ENCODE measurements around the gene SCGB1D4. TPM values are rescaled to one million over a fixed set of nuclear protein-coding genes. Genes with fewer than 3 reads are reported as not detected.
A peak's percentile ranks its signal among the peaks of the same experiment; 100 is the strongest.
"Not testable (repeated sequence)": the region's sequence is repeated elsewhere in the genome, so short reads cannot be mapped to it uniquely, and the experiment has no call there.

Gene SCGB1D4
- polyA plus RNA-seq, 2 of the 4 experiments (the other 2 are of a cell fraction), result not detected

DNA sequence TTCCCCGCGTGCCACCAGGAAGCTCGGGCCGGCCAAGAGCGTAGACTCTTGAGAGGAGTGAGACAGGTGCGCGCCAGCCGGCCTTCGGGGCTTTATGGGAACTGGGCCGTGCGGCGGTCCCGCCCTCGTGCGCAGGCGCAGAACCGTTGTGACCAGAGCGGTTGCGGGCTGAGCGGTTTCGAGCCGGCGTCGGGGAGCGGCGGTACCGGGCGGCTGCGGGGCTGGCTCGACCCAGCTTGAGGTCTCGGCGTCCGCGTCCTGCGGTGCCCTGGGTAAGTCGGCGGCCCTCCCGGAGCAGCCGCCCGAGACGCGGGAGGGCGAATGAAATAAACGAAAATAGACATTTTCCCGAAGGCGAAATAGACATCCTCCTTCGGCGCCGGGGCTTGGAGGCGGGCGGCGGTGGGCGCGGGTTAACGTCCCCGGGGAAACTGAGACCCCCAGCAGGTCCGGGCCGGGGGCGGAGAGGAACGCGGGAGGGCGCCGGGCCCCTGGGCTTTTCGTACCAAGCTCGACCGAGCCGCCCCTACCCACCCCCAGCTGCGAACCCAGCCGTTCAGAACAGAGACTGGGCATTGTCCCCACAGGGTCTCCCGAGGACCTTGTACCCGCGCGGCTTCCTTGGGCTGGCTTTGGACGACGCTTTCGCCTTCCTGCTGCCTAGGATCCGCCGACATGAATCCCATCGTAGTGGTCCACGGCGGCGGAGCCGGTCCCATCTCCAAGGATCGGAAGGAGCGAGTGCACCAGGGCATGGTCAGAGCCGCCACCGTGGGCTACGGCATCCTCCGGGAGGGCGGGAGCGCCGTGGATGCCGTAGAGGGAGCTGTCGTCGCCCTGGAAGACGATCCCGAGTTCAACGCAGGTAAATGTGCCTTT, 38.7 kb upstream of the SCGB1D4 start, which contains the start of gene ASRGL1 (continued):
- no peak for TF ChIP-seq HMGXB4 (CRISPR knock-in tag; IDR thresholded peaks at IDR 0.05; ENCODE audit: borderline replicate concordance)
- TF ChIP-seq REST (IDR thresholded peaks at IDR 0.05), result no peak
- TF ChIP-seq PHF8 (IDR thresholded peaks at IDR 0.05; ENCODE audit: borderline replicate concordance, low read depth), result peak; percentile 32; the same call in 1 of the 2 replicates
- TF ChIP-seq, protein P1, sequence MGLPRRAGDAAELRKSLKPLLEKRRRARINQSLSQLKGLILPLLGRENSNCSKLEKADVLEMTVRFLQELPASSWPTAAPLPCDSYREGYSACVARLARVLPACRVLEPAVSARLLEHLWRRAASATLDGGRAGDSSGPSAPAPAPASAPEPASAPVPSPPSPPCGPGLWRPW (IDR thresholded peaks at IDR 0.05), result no peak
- TF ChIP-seq ZFP36 (IDR thresholded peaks at IDR 0.05; ENCODE audit: borderline replicate concordance, partially characterized antibody), result no peak
- no peak for TF ChIP-seq HDAC2 (IDR thresholded peaks at IDR 0.05)
- TF ChIP-seq RFX5 (IDR thresholded peaks at IDR 0.05), result no peak
- TF ChIP-seq, protein P2, sequence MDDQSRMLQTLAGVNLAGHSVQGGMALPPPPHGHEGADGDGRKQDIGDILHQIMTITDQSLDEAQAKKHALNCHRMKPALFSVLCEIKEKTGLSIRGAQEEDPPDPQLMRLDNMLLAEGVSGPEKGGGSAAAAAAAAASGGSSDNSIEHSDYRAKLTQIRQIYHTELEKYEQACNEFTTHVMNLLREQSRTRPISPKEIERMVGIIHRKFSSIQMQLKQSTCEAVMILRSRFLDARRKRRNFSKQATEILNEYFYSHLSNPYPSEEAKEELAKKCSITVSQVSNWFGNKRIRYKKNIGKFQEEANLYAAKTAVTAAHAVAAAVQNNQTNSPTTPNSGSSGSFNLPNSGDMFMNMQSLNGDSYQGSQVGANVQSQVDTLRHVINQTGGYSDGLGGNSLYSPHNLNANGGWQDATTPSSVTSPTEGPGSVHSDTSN (IDR thresholded peaks at IDR 0.05), result no peak
- no peak for TF ChIP-seq CBX2 (IDR thresholded peaks at IDR 0.05; ENCODE audit: borderline replicate concordance, low read depth)
- no peak for TF ChIP-seq MAZ (IDR thresholded peaks at IDR 0.05; ENCODE audit: borderline replicate concordance, low read depth, low read length)
- no peak for TF ChIP-seq FOSB (CRISPR knock-in tag; IDR thresholded peaks at IDR 0.05)
- TF ChIP-seq HOXA7 (CRISPR knock-in tag; IDR thresholded peaks at IDR 0.05), result no peak
- no peak for TF ChIP-seq ESRRA (IDR thresholded peaks at IDR 0.05; ENCODE audit: borderline replicate concordance, low read length)
- TF ChIP-seq POLR2A (IDR thresholded peaks at IDR 0.05; ENCODE audit: low read length), result peak; percentile 50
- no peak for TF ChIP-seq EHMT2 (IDR thresholded peaks at IDR 0.05; ENCODE audit: low read depth)
- TF ChIP-seq EP300 (IDR thresholded peaks at IDR 0.05), result no peak
- no peak for TF ChIP-seq CHD4 (IDR thresholded peaks at IDR 0.05; ENCODE audit: borderline replicate concordance)

- ATAC-seq; POLR2A ChIA-PET; H3K9me3 ChIP-seq; FAIRE-seq; H3K4me1 ChIP-seq; DNase-seq (ENCODE audit: low read depth in 1 of 2, low spot score in 1 of 2): not testable (repeated sequence)
- peak overlapping the region; percentile 76 to 88; a peak in 5 of 6 replicates for H3K27ac ChIP-seq
- H3K4me2 ChIP-seq, result peak overlapping the region; percentile 83
- 0 out of 2 replicates have a peak, but pooled peaks have one; percentile 66 for TF ChIP-seq CHD4 (IDR thresholded peaks at IDR 0.05; ENCODE audit: borderline replicate concordance)
- CTCF ChIA-PET, result interaction anchor here (0.7 to 5.6 kb wide), 4 partner anchors 26 to 224 kb away, joined by 3 to 31 read pairs (median 6); no protein-coding TSS in a partner anchor
- WGBS (ENCODE audit: missing lambda C conversion rate), result 51% methylated on average over 18 of the region's 19 CpGs
- peak overlapping the region; percentile 79 for H3K4me3 ChIP-seq
Measured at GRCh38 chr11:62336949-62337302, 38.1 kb upstream of the SCGB1D4 start.

All from A549 (cell line).